ENCODE measurements around the gene TSTD1.

DNA sequence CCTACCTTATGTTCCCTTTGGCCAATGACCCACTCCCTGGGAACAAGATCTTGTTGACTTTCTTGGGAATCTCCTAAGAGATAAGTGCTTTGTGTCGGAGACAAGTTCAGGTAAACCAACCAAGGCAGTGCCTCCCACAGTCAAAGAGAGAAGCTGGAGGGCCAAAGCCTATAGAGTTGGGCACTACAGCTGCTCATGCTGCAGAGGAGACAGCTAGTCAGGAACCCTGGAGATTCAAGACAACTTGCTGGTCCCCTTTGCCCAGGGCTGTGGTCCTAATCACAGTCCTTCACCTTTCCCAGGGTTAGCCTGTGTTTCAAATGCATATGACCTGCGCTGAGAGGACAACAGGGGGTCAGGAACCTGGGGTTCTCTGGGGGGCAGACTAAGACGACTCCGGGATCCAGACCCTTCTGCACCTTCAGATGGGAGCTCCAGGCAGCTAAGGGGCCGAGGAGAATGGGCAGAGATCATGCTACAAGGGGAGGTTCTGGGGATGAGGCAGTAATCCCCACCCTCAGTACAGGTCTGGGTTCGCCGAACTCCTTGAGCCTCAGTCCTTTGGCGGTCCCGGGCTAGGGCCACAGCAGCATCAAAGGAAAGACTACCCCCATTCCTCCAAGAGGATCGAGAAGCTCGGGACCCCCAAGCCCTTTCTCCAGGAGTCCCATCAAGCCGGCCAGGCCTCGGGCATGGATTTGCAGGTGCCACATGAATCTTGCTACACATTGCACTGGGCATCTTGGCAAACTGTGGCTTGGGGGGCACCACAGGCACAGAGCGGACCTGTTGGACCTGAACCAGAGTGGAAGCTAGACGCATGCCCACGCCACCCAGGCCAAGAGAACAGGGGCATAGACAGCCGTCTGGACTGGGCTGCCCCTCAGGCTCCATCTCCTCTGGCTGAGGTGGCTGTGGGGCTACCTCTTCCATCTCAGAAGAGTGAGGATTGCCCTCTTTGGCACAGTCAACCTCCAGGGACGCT, 9.0 kb upstream of the TSTD1 start:
- TF ChIP-seq TCF7 (CRISPR knock-in tag; IDR thresholded peaks at IDR 0.05; ENCODE audit: low read depth) (no peak), NFYB (CRISPR knock-in tag; conservative IDR thresholded peaks at IDR 0.05; ENCODE audit: low read depth) (no peak), ZNF263 (CRISPR knock-in tag; IDR thresholded peaks at IDR 0.05; ENCODE audit: low read depth) (no peak), CREM (CRISPR knock-in tag; IDR thresholded peaks at IDR 0.05) (no peak), TEAD1 (CRISPR knock-in tag; IDR thresholded peaks at IDR 0.05) (no peak), MAX (CRISPR knock-in tag; IDR thresholded peaks at IDR 0.05) (no peak), OVOL2 (CRISPR knock-in tag; IDR thresholded peaks at IDR 0.05; ENCODE audit: borderline replicate concordance) (no peak), SMAD3 (CRISPR knock-in tag; IDR thresholded peaks at IDR 0.05; ENCODE audit: borderline replicate concordance) (no peak), FOXK1 (CRISPR knock-in tag; IDR thresholded peaks at IDR 0.05) (no peak), ATF3 (CRISPR knock-in tag; conservative IDR thresholded peaks at IDR 0.05) (no peak), HMGXB4 (CRISPR knock-in tag; IDR thresholded peaks at IDR 0.05) (no peak), ZNF512 (CRISPR knock-in tag; IDR thresholded peaks at IDR 0.05; ENCODE audit: borderline replicate concordance) (no peak), NR1H2 (CRISPR knock-in tag; IDR thresholded peaks at IDR 0.05) (no peak)
- TF ChIP-seq, protein P1, sequence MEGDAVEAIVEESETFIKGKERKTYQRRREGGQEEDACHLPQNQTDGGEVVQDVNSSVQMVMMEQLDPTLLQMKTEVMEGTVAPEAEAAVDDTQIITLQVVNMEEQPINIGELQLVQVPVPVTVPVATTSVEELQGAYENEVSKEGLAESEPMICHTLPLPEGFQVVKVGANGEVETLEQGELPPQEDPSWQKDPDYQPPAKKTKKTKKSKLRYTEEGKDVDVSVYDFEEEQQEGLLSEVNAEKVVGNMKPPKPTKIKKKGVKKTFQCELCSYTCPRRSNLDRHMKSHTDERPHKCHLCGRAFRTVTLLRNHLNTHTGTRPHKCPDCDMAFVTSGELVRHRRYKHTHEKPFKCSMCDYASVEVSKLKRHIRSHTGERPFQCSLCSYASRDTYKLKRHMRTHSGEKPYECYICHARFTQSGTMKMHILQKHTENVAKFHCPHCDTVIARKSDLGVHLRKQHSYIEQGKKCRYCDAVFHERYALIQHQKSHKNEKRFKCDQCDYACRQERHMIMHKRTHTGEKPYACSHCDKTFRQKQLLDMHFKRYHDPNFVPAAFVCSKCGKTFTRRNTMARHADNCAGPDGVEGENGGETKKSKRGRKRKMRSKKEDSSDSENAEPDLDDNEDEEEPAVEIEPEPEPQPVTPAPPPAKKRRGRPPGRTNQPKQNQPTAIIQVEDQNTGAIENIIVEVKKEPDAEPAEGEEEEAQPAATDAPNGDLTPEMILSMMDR (IDR thresholded peaks at IDR 0.05): no peak

Data from WTC11 (cell line).